K562 (cell line): ENCODE data around the gene KISS1. TPM values are rescaled to one million over a fixed set of nuclear protein-coding genes. Genes with fewer than 3 reads are reported as not detected.

Experiments used
- ATAC-seq: fragments of 200-7000 bp; cut with Tn5 transposase; 3 replicates; pipeline ENCODE4 v1.9.1; 2020; ENCODE audit warnings: moderate library complexity
- BruUV-seq: library from RNA; stranded (reverse); fragments of 400-500 nt; replicated peaks from 2 replicates; lab custom pipeline; 2021; lab: Mats Ljungman, UMichigan
- CTCF ChIA-PET: fragments of 300-600 bp; formaldehyde crosslinking; extraction: SDS; loops from one replicate; lab custom pipeline; 2021; ENCODE audit warnings: low intra/inter-chr PET ratio; lab: Yijun Ruan, JAX
- POLR2A ChIA-PET: fragments of 300-600, 350-650 bp; sonication (Branson Sonifier 250); formaldehyde crosslinking; extraction: SDS; loops from one replicate; lab custom pipeline; 2021; ENCODE audit warnings: antibody characterized with exemption, inconsistent platforms; lab: Yijun Ruan, JAX
- DNase-seq, 4 experiments: peaks; one replicate each; pipeline versions ENCODE4 v3.0.0 to v3.0.0-alpha.2; 2011 to 2018; ENCODE audit warnings: low spot score in 3 of 4, mixed read lengths in 3 of 4; ENCODE audit errors: extremely low read depth in 1 of 4
- FAIRE-seq: peaks from 2 replicates; lab custom pipeline; 2011; peaks lifted over from hg19 to GRCh38; lab: Jason Lieb, UNC
- H2AFZ ChIP-seq: 2 replicates; pipeline ENCODE4 v1.6.0; 2011; ENCODE audit warnings: low read depth, low read length, control low read depth, inconsistent platforms
- H3K27ac ChIP-seq: fragments of 200-600 bp; 3 replicates; pipeline ENCODE4 v1.8.0; 2011; ENCODE audit warnings: low read depth, mild to moderate bottlenecking, control low read depth, inconsistent platforms, low read length, moderate library complexity, mixed read lengths; ENCODE audit errors: extremely low read depth
- H3K27me3 ChIP-seq, 2 experiments: fragments of 300-600 bp in 1 of 2; 2 replicates in 1 of 2; 3 replicates in 1 of 2; pipeline versions ENCODE4 v1.6.0 to v1.8.0; 2011; ENCODE audit warnings: inconsistent platforms in 2 of 2, low read length in 2 of 2, mild to moderate bottlenecking in 1 of 2, mixed read lengths in 1 of 2, moderate library complexity in 1 of 2; ENCODE audit not compliant: control insufficient read depth in 2 of 2, insufficient read depth in 2 of 2
- H3K36me3 ChIP-seq: fragments of 300-600 bp; 3 replicates; pipeline ENCODE4 v1.8.0; 2011; ENCODE audit warnings: mild to moderate bottlenecking, low read length, inconsistent platforms; ENCODE audit not compliant: control insufficient read depth, insufficient read depth
- H3K4me1 ChIP-seq, 2 experiments: fragments of 200-600 bp in 1 of 2; replicated peaks in 1 of 2; 2 replicates in 1 of 2; 3 replicates in 1 of 2; pipeline versions ENCODE4 v1.5.1 to v1.8.0; 2011; ENCODE audit warnings: inconsistent platforms in 2 of 2, low read length in 2 of 2, mild to moderate bottlenecking in 1 of 2, mixed read lengths in 1 of 2, moderate library complexity in 1 of 2; ENCODE audit not compliant: control insufficient read depth in 2 of 2, insufficient read depth in 2 of 2
- H3K4me2 ChIP-seq: 2 replicates; pipeline ENCODE4 v1.6.1; 2011; ENCODE audit warnings: low read length, control low read depth, inconsistent platforms, mixed read lengths; ENCODE audit not compliant: insufficient read depth
- H3K4me3 ChIP-seq: fragments of 200-600 bp; sonication (generic), shearing (Covaris generic); 2 replicates; pipeline ENCODE4 v1.5.1; 2016; ENCODE audit warnings: control low read depth, inconsistent platforms
- H3K79me2 ChIP-seq: fragments of 200-600 bp; 3 replicates; pipeline ENCODE4 v1.8.0; 2011; ENCODE audit warnings: low read length, inconsistent platforms; ENCODE audit not compliant: control insufficient read depth, insufficient read depth
- H3K9ac ChIP-seq, 2 experiments: 2 replicates each; pipeline versions ENCODE4 v1.6.0 to v1.6.1; 2011; ENCODE audit warnings: low read depth in 2 of 2, low read length in 2 of 2, control low read depth in 1 of 2, inconsistent platforms in 1 of 2, mild to moderate bottlenecking in 1 of 2, mixed read lengths in 1 of 2; ENCODE audit not compliant: insufficient read depth in 1 of 2
- H3K9me1 ChIP-seq: one replicate; pipeline ENCODE4 v1.6.0; 2011; ENCODE audit warnings: inconsistent platforms, mild to moderate bottlenecking, low read length, moderate library complexity; ENCODE audit not compliant: control insufficient read depth, insufficient read depth
- H3K9me3 ChIP-seq: replicated peaks from 2 replicates; pipeline ENCODE4 v1.5.1; 2011; ENCODE audit warnings: low read depth, low read length, inconsistent platforms; ENCODE audit not compliant: control insufficient read depth, insufficient read depth
- H4K20me1 ChIP-seq: replicated peaks from 2 replicates; pipeline ENCODE4 v1.6.1; 2011; ENCODE audit warnings: low read length, inconsistent platforms, mixed read lengths; ENCODE audit not compliant: control insufficient read depth, insufficient read depth
- KHSRP ChIP-seq: fragments of 450-650 bp; IDR thresholded peaks from 2 replicates; pipeline ENCODE4 v1.6.1; 2017
- NCOA1 ChIP-seq: fragments of 450-650 bp; IDR thresholded peaks from 2 replicates; pipeline ENCODE4 v1.6.1; 2016; ENCODE audit warnings: low read depth
- RBM25 ChIP-seq: fragments of 200-400 bp; formaldehyde crosslinking; IDR thresholded peaks from 2 replicates; pipeline ENCODE4 v1.6.1; 2018; ENCODE audit warnings: low read length, low read depth, moderate library complexity; ENCODE audit not compliant: severe bottlenecking
- RBM39 ChIP-seq: fragments of 200-400 bp; formaldehyde crosslinking; optimal IDR thresholded peaks from 2 replicates; pipeline ENCODE3; 2018; ENCODE audit warnings: low read depth, low read length
- XRCC5 ChIP-seq: fragments of 200-400 bp; formaldehyde crosslinking; IDR thresholded peaks from 2 replicates; pipeline ENCODE4 v1.6.1; 2017; ENCODE audit warnings: low read depth, mild to moderate bottlenecking, low read length
- ZBED1 ChIP-seq: IDR thresholded peaks from 2 replicates; pipeline ENCODE4 v1.6.1; 2014
- ZNF445 ChIP-seq: fragments of 250-450 bp; sonication (Bioruptor Pico); IDR thresholded peaks from 2 replicates; pipeline ENCODE4 v1.4.0; 2020; ENCODE audit warnings: low read depth, mild to moderate bottlenecking, moderate library complexity
- WGBS: fragments of 100-300 bp; shearing (Covaris generic); methylation state at CpG from one replicate; pipeline ENCODE4 v1.1.6; 2016; ENCODE audit warnings: low coverage, mixed read lengths; ENCODE audit not compliant: insufficient coverage; ENCODE audit errors: missing lambda C conversion rate; 5-methylcytosine and 5-hydroxymethylcytosine counted together
- in situ Hi-C: fragments of 300-500 bp; cut with MboI; formaldehyde crosslinking; loops from 4 replicates; pipeline ENCODE4 v1.15.0; 2018; ENCODE audit warnings: inconsistent platforms, mixed read lengths
- intact Hi-C: fragments of 100-400 bp; cut with micrococcal nuclease; formaldehyde crosslinking; loops from 2 replicates; pipeline ENCODE4 v1.14.2; 2022
- polyA plus RNA-seq, 8 experiments: library from polyadenylated mRNA; depleted of rRNA in 4 of 8; stranded (reverse) in 5 of 8; unstranded in 3 of 8; fragments of >200 nt; fragmentation: Nextera tagmentation in 2 of 8; fragmentation: Illumina TruSeq in 1 of 8; extraction: Ambion mirVana in 2 of 8; extraction: Trizol in 1 of 8; gene quantifications; 2 replicates each; pipeline versions ENCODE4 v1.2.1 to v1.2.3, GENCODE V29; 2011 to 2014; ENCODE audit warnings: inconsistent platforms in 1 of 8, missing spikeins in 1 of 8
- total RNA-seq, 7 experiments: library from RNA; depleted of rRNA in 6 of 7; stranded (reverse); fragments of >200 nt in 6 of 7; fragmentation: Illumina TruSeq in 2 of 7; extraction: Trizol in 2 of 7; gene quantifications; 2 replicates each; pipeline versions ENCODE4 v1.2.1 to v1.2.3, GENCODE V29; 2011 to 2021; ENCODE audit warnings: low replicate concordance in 1 of 7
- TF ChIP-seq, protein P1 (sequence below): sonication (generic); formaldehyde crosslinking; IDR thresholded peaks from 2 replicates; pipeline ENCODE4 v1.8.0; 2022; ENCODE audit warnings: missing genetic modification reagents, mild to moderate bottlenecking, moderate library complexity, borderline replicate concordance
- TF ChIP-seq, protein P2 (sequence below): sonication (generic); formaldehyde crosslinking; IDR thresholded peaks from 2 replicates; pipeline ENCODE4 v1.8.1; 2023; ENCODE audit warnings: mild to moderate bottlenecking, missing genetic modification reagents
- TF ChIP-seq, protein P3 (sequence below): fragments of 250-450 bp; sonication (Bioruptor Pico); IDR thresholded peaks from 2 replicates; pipeline ENCODE4 v1.5.0; 2021; ENCODE audit warnings: mild to moderate bottlenecking, borderline replicate concordance
- TF ChIP-seq, protein P4 (sequence below): IDR thresholded peaks from 2 replicates; pipeline ENCODE4 v1.6.1; 2016; ENCODE audit warnings: missing genetic modification characterization, missing compliant biosample characterization

Gene KISS1
- total and polyA plus RNA-seq, 9 of the 15 experiments (the other 6 are each of a cell fraction or from before 2014, with no cell fraction given), result 0.31 TPM; not detected in 8

DNA sequence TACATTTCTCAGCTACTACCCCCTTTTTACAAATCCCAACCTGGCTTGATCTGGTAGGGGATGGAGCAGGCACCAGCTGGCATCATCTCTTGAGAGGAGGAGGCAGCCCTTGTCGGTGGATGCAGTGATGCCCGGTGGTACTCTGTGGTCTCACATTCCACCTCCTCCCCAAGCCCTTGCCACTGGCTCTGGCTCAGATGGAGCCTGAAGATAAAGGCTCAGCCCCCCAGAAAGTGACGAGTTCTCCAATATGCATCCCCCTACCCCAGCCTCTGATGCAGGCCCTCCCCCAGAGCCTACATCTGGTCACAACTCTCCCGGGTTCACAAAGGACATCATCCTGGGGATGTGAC, 21.3 kb upstream of the KISS1 start (continued):
- TF ChIP-seq, protein P1, sequence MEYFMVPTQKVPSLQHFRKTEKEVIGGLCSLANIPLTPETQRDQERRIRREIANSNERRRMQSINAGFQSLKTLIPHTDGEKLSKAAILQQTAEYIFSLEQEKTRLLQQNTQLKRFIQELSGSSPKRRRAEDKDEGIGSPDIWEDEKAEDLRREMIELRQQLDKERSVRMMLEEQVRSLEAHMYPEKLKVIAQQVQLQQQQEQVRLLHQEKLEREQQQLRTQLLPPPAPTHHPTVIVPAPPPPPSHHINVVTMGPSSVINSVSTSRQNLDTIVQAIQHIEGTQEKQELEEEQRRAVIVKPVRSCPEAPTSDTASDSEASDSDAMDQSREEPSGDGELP (CRISPR knock-in tag), result no peak
- no peak for TF ChIP-seq RBM39
- TF ChIP-seq, protein P2, sequence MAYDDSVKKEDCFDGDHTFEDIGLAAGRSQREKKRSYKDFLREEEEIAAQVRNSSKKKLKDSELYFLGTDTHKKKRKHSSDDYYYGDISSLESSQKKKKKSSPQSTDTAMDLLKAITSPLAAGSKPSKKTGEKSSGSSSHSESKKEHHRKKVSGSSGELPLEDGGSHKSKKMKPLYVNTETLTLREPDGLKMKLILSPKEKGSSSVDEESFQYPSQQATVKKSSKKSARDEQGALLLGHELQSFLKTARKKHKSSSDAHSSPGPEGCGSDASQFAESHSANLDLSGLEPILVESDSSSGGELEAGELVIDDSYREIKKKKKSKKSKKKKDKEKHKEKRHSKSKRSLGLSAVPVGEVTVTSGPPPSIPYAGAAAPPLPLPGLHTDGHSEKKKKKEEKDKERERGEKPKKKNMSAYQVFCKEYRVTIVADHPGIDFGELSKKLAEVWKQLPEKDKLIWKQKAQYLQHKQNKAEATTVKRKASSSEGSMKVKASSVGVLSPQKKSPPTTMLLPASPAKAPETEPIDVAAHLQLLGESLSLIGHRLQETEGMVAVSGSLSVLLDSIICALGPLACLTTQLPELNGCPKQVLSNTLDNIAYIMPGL (CRISPR knock-in tag), result no peak
- TF ChIP-seq ZNF445, result no peak
- TF ChIP-seq NCOA1, result no peak

DNA sequence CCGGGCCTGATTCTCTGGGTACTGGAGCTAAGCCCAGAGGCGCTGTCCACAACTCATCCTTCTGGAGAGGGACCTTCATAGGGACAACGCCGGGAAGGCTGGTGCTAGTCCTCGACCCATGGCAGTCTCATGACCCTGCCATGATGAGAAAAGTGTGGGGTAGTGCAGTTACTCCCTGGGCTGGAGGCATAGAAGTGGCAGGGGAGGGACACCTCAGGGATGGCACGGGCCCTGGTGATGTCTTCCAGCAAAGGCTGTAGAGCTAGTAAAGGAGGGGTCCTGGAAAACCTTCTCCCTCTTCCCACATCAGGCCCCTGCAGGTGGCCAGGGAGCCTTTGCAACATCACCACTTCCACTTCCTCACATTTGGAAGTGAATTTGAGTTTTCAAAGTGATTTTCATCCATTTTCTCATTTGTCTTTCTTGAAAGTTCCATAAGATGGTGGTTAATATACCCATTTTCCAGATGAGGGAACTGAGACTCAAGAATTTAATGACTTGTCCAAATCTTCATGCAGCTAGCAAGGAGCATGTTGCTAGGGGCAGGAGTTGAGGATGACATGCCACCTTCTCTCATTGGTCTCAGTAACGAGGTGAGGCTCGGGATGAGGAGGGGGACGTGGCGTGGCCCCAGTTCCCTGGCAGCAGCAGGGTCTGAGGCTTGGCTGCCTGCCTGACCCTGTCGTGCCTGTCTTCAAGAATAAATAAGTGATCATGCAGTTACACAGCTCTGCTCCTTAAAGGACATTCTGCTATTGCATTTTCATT, 20.8 kb upstream of the KISS1 start:
- Histone ChIP-seq H3K4me3 (no peak overlapping the region), H3K9ac (no peak overlapping the region), H3K4me2 (no peak overlapping the region), H3K27ac (no peak overlapping the region), H3K9me1 (no peaks in the 10 kb centered on the region), H3K4me1 (peaks cover 0 to 9% of the 10 kb centered on the region in 2 experiments; a peak in 3 of 5 replicates), H3K36me3 (no peaks in the 10 kb centered on the region), H2AFZ (no peak overlapping the region), H3K79me2 (no peaks in the 10 kb centered on the region), H3K9me3 (no peaks in the 10 kb centered on the region), H4K20me1 (peaks cover 9% of the 10 kb centered on the region; the same call in 1 of the 2 replicates), H3K27me3 (peaks cover 5 to 38% of the 10 kb centered on the region in 2 experiments; a peak in 3 of 5 replicates)
- no TSS peak for BruUV-seq
- FAIRE-seq (no peak), ATAC-seq (no peak), DNase-seq (no peak)
- intact Hi-C loops, result no loop called here
- TF ChIP-seq, protein P3, sequence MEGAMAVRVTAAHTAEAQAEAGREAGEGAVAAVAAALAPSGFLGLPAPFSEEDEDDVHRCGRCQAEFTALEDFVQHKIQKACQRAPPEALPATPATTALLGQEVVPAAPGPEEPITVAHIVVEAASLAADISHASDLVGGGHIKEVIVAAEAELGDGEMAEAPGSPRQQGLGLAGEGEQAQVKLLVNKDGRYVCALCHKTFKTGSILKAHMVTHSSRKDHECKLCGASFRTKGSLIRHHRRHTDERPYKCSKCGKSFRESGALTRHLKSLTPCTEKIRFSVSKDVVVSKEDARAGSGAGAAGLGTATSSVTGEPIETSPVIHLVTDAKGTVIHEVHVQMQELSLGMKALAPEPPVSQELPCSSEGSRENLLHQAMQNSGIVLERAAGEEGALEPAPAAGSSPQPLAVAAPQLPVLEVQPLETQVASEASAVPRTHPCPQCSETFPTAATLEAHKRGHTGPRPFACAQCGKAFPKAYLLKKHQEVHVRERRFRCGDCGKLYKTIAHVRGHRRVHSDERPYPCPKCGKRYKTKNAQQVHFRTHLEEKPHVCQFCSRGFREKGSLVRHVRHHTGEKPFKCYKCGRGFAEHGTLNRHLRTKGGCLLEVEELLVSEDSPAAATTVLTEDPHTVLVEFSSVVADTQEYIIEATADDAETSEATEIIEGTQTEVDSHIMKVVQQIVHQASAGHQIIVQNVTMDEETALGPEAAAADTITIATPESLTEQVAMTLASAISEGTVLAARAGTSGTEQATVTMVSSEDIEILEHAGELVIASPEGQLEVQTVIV (CRISPR knock-in tag), result no peak
- TF ChIP-seq, protein P4, sequence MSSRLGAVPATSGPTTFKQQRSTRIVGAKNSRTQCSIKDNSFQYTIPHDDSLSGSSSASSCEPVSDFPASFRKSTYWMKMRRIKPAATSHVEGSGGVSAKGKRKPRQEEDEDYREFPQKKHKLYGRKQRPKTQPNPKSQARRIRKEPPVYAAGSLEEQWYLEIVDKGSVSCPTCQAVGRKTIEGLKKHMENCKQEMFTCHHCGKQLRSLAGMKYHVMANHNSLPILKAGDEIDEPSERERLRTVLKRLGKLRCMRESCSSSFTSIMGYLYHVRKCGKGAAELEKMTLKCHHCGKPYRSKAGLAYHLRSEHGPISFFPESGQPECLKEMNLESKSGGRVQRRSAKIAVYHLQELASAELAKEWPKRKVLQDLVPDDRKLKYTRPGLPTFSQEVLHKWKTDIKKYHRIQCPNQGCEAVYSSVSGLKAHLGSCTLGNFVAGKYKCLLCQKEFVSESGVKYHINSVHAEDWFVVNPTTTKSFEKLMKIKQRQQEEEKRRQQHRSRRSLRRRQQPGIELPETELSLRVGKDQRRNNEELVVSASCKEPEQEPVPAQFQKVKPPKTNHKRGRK (tag), result no peak
- TF ChIP-seq RBM25 (peak; percentile 87), ZBED1 (no peak), XRCC5 (no peak), KHSRP (no peak)
- in situ Hi-C loops, result no loop called here
- POLR2A ChIA-PET, result interaction anchor here (0.6 to 1.1 kb wide), 5 partner anchors 10 to 143 kb away, joined by 3 to 4 read pairs (median 4); partner anchors contain the start of gene PLEKHA6
- under 1% methylated on average over 11 of the region's 11 CpGs for WGBS
- CTCF ChIA-PET, result no interaction called here
